OCI-LY1 (cell line): ENCODE data around the gene CD3D.

Source experiments
- H2AFZ ChIP-seq: fragments of 200-600 bp; sonication (generic), shearing (Covaris generic); 2 replicates; pipeline ENCODE4 v1.6.0; 2014; ENCODE audit warnings: antibody characterized with exemption, mild to moderate bottlenecking, low read length
- H3F3A ChIP-seq: fragments of 200-600 bp; sonication (generic), shearing (Covaris generic); 2 replicates; pipeline ENCODE4 v1.6.0; 2014; ENCODE audit warnings: mild to moderate bottlenecking, antibody characterized with exemption, low read length, moderate library complexity; ENCODE audit not compliant: insufficient read depth
- H3K27ac ChIP-seq: fragments of 200-600 bp; sonication (generic); 2 replicates; pipeline ENCODE4 v1.5.1; 2014; ENCODE audit warnings: low read length, mixed run types, mild to moderate bottlenecking, low read depth; ENCODE audit not compliant: poor library complexity, severe bottlenecking
- H3K27me3 ChIP-seq: fragments of 200-600 bp; sonication (generic); 2 replicates; pipeline ENCODE4 v1.6.0; 2014; ENCODE audit warnings: antibody characterized with exemption, mild to moderate bottlenecking, low read length, moderate library complexity; ENCODE audit not compliant: insufficient read depth
- H3K36me3 ChIP-seq: fragments of 200-600 bp; sonication (generic); 2 replicates; pipeline ENCODE4 v1.6.1; 2014; ENCODE audit warnings: mild to moderate bottlenecking, antibody characterized with exemption, low read length, moderate library complexity, mixed read lengths; ENCODE audit not compliant: insufficient read depth
- H3K4me1 ChIP-seq: fragments of 200-600 bp; sonication (generic); 2 replicates; pipeline ENCODE4 v1.5.1; 2014; ENCODE audit warnings: mild to moderate bottlenecking, low read length, moderate library complexity; ENCODE audit not compliant: insufficient read depth, severe bottlenecking
- H3K4me2 ChIP-seq: fragments of 200-600 bp; sonication (generic), shearing (Covaris generic); 2 replicates; pipeline ENCODE4 v1.6.1; 2014; ENCODE audit warnings: low read length
- H3K4me3 ChIP-seq: fragments of 200-600 bp; sonication (generic); 2 replicates; pipeline ENCODE4 v1.5.1; 2014; ENCODE audit warnings: low read length, low read depth, mild to moderate bottlenecking, mixed read lengths; ENCODE audit not compliant: poor library complexity, severe bottlenecking
- H3K79me2 ChIP-seq: fragments of 200-600 bp; shearing (Covaris generic); 2 replicates; pipeline ENCODE4 v1.6.1; 2016; ENCODE audit warnings: mixed run types, low read length, mixed read lengths; ENCODE audit not compliant: insufficient read depth
- H3K9ac ChIP-seq: fragments of 200-600 bp; sonication (generic), shearing (Covaris generic); 2 replicates; pipeline ENCODE4 v1.6.1; 2014; ENCODE audit warnings: mild to moderate bottlenecking, low read length, mixed read lengths
- H3K9me2 ChIP-seq: fragments of 200-600 bp; sonication (generic), shearing (Covaris generic); 2 replicates; pipeline ENCODE4 v1.6.1; 2014; ENCODE audit warnings: low read depth, mild to moderate bottlenecking, low read length, mixed read lengths
- H3K9me3 ChIP-seq: fragments of 200-600 bp; shearing (Covaris generic); 2 replicates; pipeline ENCODE4 v1.6.1; 2014; ENCODE audit warnings: low read length, mixed read lengths
- H4K20me1 ChIP-seq: fragments of 200-600 bp; sonication (generic), shearing (Covaris generic); 2 replicates; pipeline ENCODE4 v1.6.0; 2016; ENCODE audit warnings: mild to moderate bottlenecking, low read length; ENCODE audit not compliant: insufficient read depth
- EZH2 ChIP-seq: fragments of 200-600 bp; sonication (generic), shearing (Covaris generic); IDR thresholded peaks from 2 replicates; pipeline ENCODE4 v1.8.0; 2017; ENCODE audit warnings: borderline replicate concordance, mixed run types, mild to moderate bottlenecking, antibody characterized with exemption, low read length, moderate library complexity, mixed read lengths
- TF ChIP-seq, protein P1 (sequence below): fragments of 200-600 bp; sonication (generic), shearing (Covaris generic); IDR thresholded peaks from 2 replicates; pipeline ENCODE4 v1.5.1; 2017; ENCODE audit warnings: mild to moderate bottlenecking, antibody characterized with exemption, low read length, moderate library complexity, mixed read lengths

Gene CD3D

DNA sequence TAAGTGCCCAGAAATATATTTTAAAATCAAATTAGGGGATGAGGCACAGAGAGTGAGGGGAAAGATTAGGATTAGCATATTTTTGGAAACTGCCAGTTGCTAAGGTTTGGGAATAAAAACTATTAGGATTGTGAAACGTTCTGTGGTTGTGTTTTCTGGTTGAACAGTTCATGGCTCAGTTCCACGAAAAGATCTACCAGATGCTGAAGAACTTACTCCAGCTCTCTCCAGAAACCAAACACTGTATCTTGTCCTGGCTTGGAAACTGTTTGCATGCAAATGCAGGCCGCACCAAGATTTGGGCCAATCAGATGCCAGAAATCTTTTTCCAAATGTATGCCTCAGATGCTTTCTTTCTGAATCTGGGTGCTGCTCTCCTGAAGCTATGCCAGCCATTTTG, 32.2 kb upstream of the CD3D start:
- H4K20me1 ChIP-seq = no peaks in the 10 kb centered on the region
- no peak overlapping the region for H3K4me3 ChIP-seq
- TF ChIP-seq, protein P1, sequence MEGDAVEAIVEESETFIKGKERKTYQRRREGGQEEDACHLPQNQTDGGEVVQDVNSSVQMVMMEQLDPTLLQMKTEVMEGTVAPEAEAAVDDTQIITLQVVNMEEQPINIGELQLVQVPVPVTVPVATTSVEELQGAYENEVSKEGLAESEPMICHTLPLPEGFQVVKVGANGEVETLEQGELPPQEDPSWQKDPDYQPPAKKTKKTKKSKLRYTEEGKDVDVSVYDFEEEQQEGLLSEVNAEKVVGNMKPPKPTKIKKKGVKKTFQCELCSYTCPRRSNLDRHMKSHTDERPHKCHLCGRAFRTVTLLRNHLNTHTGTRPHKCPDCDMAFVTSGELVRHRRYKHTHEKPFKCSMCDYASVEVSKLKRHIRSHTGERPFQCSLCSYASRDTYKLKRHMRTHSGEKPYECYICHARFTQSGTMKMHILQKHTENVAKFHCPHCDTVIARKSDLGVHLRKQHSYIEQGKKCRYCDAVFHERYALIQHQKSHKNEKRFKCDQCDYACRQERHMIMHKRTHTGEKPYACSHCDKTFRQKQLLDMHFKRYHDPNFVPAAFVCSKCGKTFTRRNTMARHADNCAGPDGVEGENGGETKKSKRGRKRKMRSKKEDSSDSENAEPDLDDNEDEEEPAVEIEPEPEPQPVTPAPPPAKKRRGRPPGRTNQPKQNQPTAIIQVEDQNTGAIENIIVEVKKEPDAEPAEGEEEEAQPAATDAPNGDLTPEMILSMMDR = no peak
- TF ChIP-seq EZH2 = no peak
- peaks cover 79% of the 10 kb centered on the region for H3K36me3 ChIP-seq
- H3K27me3 ChIP-seq = no peaks in the 10 kb centered on the region
- no peaks in the 10 kb centered on the region for H3K79me2 ChIP-seq
- no peak overlapping the region for H2AFZ ChIP-seq
- no peak overlapping the region for H3K9ac ChIP-seq
- H3K9me2 ChIP-seq = no peaks in the 10 kb centered on the region
- H3K4me1 ChIP-seq = no peaks in the 10 kb centered on the region
- H3F3A ChIP-seq = no peaks in the 10 kb centered on the region
- no peaks in the 10 kb centered on the region for H3K9me3 ChIP-seq
- H3K27ac ChIP-seq = no peak overlapping the region
- H3K4me2 ChIP-seq = no peak overlapping the region

DNA sequence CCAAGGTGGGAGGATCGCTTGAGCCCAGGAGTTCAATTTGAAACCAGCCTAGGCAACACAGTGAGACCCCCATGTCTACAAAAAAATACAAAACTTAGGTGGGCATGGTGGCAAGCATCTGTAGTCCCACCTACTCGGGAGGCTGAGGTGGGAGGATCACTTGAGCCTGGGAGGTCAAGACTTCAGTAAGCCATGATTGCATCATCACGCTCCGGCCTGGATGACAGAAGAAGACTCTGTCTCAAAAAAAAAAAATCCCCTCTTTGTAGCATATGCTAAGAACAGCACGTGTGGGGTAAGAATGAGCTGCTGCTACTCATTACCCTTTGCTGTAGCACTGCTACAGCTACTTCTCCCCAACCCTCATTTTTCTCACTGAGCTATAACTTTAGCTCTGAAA, 31.4 kb upstream of the CD3D start:
- Histone ChIP-seq H4K20me1 (no peaks in the 10 kb centered on the region), H3K4me3 (no peak overlapping the region), H3K4me2 (no peak overlapping the region), H3K36me3 (peaks cover 79% of the 10 kb centered on the region), H3K4me1 (no peaks in the 10 kb centered on the region), H3F3A (no peaks in the 10 kb centered on the region), H3K27ac (no peak overlapping the region), H3K9ac (no peak overlapping the region), H2AFZ (no peak overlapping the region), H3K79me2 (no peaks in the 10 kb centered on the region), H3K9me2 (no peaks in the 10 kb centered on the region), H3K9me3 (no peaks in the 10 kb centered on the region), H3K27me3 (no peaks in the 10 kb centered on the region)
- TF ChIP-seq, protein P1 = no peak
- TF ChIP-seq EZH2 = no peak

DNA sequence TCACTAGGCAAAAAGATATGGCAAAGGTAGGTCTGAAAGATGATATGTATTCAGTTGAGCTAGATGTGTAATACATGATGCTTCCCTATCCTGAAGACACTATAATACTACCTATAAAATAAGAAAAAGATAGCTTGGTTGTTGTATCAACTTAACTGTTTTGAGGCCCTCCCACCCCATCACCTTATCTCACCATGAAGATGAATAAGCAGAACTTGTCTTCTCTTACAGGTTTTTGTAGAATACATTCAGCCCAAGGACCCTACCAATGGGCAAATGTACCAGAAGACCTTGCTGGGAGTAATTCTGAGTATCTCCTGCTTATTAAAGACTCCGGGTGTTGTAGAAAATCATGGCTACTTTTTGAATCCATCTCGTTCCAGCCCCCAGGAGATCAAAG, 30.8 kb upstream of the CD3D start:
- Histone ChIP-seq H3K27ac (no peak overlapping the region), H3K9me2 (no peaks in the 10 kb centered on the region), H3K4me2 (no peak overlapping the region), H4K20me1 (no peaks in the 10 kb centered on the region), H3K79me2 (no peaks in the 10 kb centered on the region), H2AFZ (no peak overlapping the region), H3F3A (no peaks in the 10 kb centered on the region), H3K4me1 (no peaks in the 10 kb centered on the region), H3K27me3 (no peaks in the 10 kb centered on the region), H3K9ac (no peak overlapping the region), H3K9me3 (no peaks in the 10 kb centered on the region), H3K4me3 (no peak overlapping the region), H3K36me3 (peaks cover 79% of the 10 kb centered on the region)
- TF ChIP-seq EZH2 = no peak
- TF ChIP-seq, protein P1 = no peak
